ENCODE data around the gene GADD45A.

GADD45A gene

GRCh38 chr1:67668660-67669059 lies 16.3 kb upstream of the GADD45A start:
- DNase-seq (ENCODE audit: low read depth, low spot score), result no peak

GRCh38 chr1:67672260-67672803 lies 12.7 kb upstream of the GADD45A start:
- DNase-seq (ENCODE audit: low read depth, low spot score), result no peak

GRCh38 chr1:67673468-67674201 lies 11.4 kb upstream of the GADD45A start:
- no peak for DNase-seq (ENCODE audit: low read depth, low spot score)

- no peak for DNase-seq (ENCODE audit: low read depth, low spot score)
These were observed 10.6 kb upstream of the GADD45A start for GRCh38 chr1:67674260-67675011.

- no peak for DNase-seq (ENCODE audit: low read depth, low spot score)
These were observed 9.2 kb upstream of the GADD45A start for GRCh38 chr1:67675800-67676199.

GRCh38 chr1:67676287-67676686 lies 8.7 kb upstream of the GADD45A start:
- no peak for DNase-seq (ENCODE audit: low read depth, low spot score)

GRCh38 chr1:67676946-67677345 lies 8.1 kb upstream of the GADD45A start:
- no peak for DNase-seq (ENCODE audit: low read depth, low spot score)

- no peak for DNase-seq (ENCODE audit: low read depth, low spot score)
These were observed 7.6 kb upstream of the GADD45A start for GRCh38 chr1:67677408-67677807.

- DNase-seq (ENCODE audit: low read depth, low spot score), result no peak
These were observed 7.1 kb upstream of the GADD45A start for GRCh38 chr1:67677930-67678329.

- DNase-seq (ENCODE audit: low read depth, low spot score), result no peak
These were observed 5.3 kb upstream of the GADD45A start for GRCh38 chr1:67679691-67680090.

GRCh38 chr1:67680486-67680885 lies 4.5 kb upstream of the GADD45A start:
- DNase-seq (ENCODE audit: low read depth, low spot score), result no peak

GRCh38 chr1:67682659-67683197 lies 2.3 kb upstream of the GADD45A start:
- no peak for DNase-seq (ENCODE audit: low read depth, low spot score)

- no peak for DNase-seq (ENCODE audit: low read depth, low spot score)
These were observed 1.7 kb upstream of the GADD45A start for GRCh38 chr1:67683316-67683715.

- no peak for DNase-seq (ENCODE audit: low read depth, low spot score)
These were observed 1.1 kb upstream of the GADD45A start for GRCh38 chr1:67683766-67684525.

GRCh38 chr1:67684526-67685066 lies 405 bp upstream of the GADD45A start:
- DNase-seq (ENCODE audit: low read depth, low spot score), result no peak

- DNase-seq (ENCODE audit: low read depth, low spot score), result no peak
These were observed 711 bp downstream of the GADD45A start for GRCh38 chr1:67685558-67686266.

- DNase-seq (ENCODE audit: low read depth, low spot score), result no peak
These were observed 1.5 kb downstream of the GADD45A start for GRCh38 chr1:67686267-67687197.

GRCh38 chr1:67687198-67687545 lies 2.2 kb downstream of the GADD45A start:
- no peak for DNase-seq (ENCODE audit: low read depth, low spot score)

GRCh38 chr1:67687649-67688048 lies 2.6 kb downstream of the GADD45A start:
- no peak for DNase-seq (ENCODE audit: low read depth, low spot score)
